GM12878 (cell line): Measurements from ENCODE around the gene PRM1. TPM values are rescaled to one million over a fixed set of nuclear protein-coding genes. Genes with fewer than 3 reads are reported as not detected.

ENCODE experiments used
- E2F8 ChIP-seq: fragments of 450-650 bp; IDR thresholded peaks from 2 replicates; pipeline ENCODE4 v1.6.1; 2018; ENCODE audit warnings: mild to moderate bottlenecking, low read depth, moderate library complexity; ENCODE audit not compliant: partially characterized antibody
- EGR1 ChIP-seq, 2 experiments: IDR thresholded peaks; 1 replicate in 1 of 2; 2 replicates in 1 of 2; pipeline ENCODE4 v1.6.1; 2011 to 2012; ENCODE audit warnings: low read depth in 2 of 2, low read length in 2 of 2, borderline replicate concordance in 1 of 2, mild to moderate bottlenecking in 1 of 2, moderate library complexity in 1 of 2
- EP300 ChIP-seq, 2 experiments: fragments of 150-350 bp in 1 of 2; IDR thresholded peaks; 2 replicates each; pipeline ENCODE4 v1.6.1; 2011 to 2012; ENCODE audit warnings: low read depth in 2 of 2, low read length in 2 of 2, borderline replicate concordance in 1 of 2, improper control_type of control experiment in 1 of 2, inconsistent platforms in 1 of 2; ENCODE audit not compliant: control insufficient read depth in 1 of 2
- FOXK2 ChIP-seq: fragments of 450-650 bp; IDR thresholded peaks from 2 replicates; pipeline ENCODE4 v1.6.1; 2017; ENCODE audit warnings: mild to moderate bottlenecking, moderate library complexity
- GATAD2B ChIP-seq: fragments of 450-650 bp; conservative IDR thresholded peaks from 2 replicates; pipeline ENCODE4 v1.6.1; 2017; ENCODE audit warnings: low read depth, mild to moderate bottlenecking, moderate library complexity
- IRF4 ChIP-seq: IDR thresholded peaks from 2 replicates; pipeline ENCODE4 v1.6.1; 2011; ENCODE audit warnings: low read depth, low read length
- MEF2A ChIP-seq: IDR thresholded peaks from 2 replicates; pipeline ENCODE4 v1.6.1; 2011; ENCODE audit warnings: low read depth, mild to moderate bottlenecking, low read length, moderate library complexity; ENCODE audit not compliant: insufficient read depth
- PKNOX1 ChIP-seq: fragments of 450-650 bp; IDR thresholded peaks from 2 replicates; pipeline ENCODE4 v1.6.1; 2016; ENCODE audit warnings: mild to moderate bottlenecking
- POLR2A ChIP-seq: IDR thresholded peaks from 2 replicates; pipeline ENCODE4 v1.6.1; 2011; ENCODE audit warnings: low read depth, mild to moderate bottlenecking, low read length
- RELA ChIP-seq: fragments of 450-650 bp; IDR thresholded peaks from 2 replicates; pipeline ENCODE4 v1.8.0; 2014; ENCODE audit warnings: borderline replicate concordance; ENCODE audit not compliant: partially characterized antibody
- RELB ChIP-seq: fragments of 450-650 bp; IDR thresholded peaks from 2 replicates; pipeline ENCODE4 v1.6.1; 2017; ENCODE audit warnings: low read depth, mild to moderate bottlenecking, moderate library complexity
- REST ChIP-seq: IDR thresholded peaks from 2 replicates; pipeline ENCODE4 v1.6.1; 2012; ENCODE audit warnings: mild to moderate bottlenecking, low read depth, low read length
- TAF1 ChIP-seq: IDR thresholded peaks from 2 replicates; pipeline ENCODE4 v1.6.1; 2011; ENCODE audit warnings: mild to moderate bottlenecking, low read depth, low read length, borderline replicate concordance
- TCF3 ChIP-seq: IDR thresholded peaks from 2 replicates; pipeline ENCODE4 v1.6.1; 2012; ENCODE audit warnings: low read depth, mild to moderate bottlenecking, low read length, borderline replicate concordance; ENCODE audit not compliant: insufficient read depth
- ZSCAN29 ChIP-seq: fragments of 450-650 bp; IDR thresholded peaks from 2 replicates; pipeline ENCODE4 v1.6.1; 2017; ENCODE audit warnings: mild to moderate bottlenecking, moderate library complexity
- ZZZ3 ChIP-seq: IDR thresholded peaks from 2 replicates; pipeline ENCODE4 v1.6.1; 2011; ENCODE audit warnings: low read depth; ENCODE audit not compliant: control insufficient read depth, insufficient read length
- polyA plus RNA-seq, 11 experiments: library from polyadenylated mRNA; depleted of rRNA in 4 of 11; unstranded in 6 of 11; stranded (reverse) in 5 of 11; fragments of >200 nt; fragmentation: Nextera tagmentation in 4 of 11; fragmentation: Illumina TruSeq in 1 of 11; extraction: Ambion mirVana in 4 of 11; extraction: Trizol in 1 of 11; gene quantifications; 1 replicate in 1 of 11; 2 replicates in 10 of 11; pipeline versions ENCODE4 v1.2.1 to v1.2.3, GENCODE V29; 2011 to 2016; ENCODE audit warnings: inconsistent platforms in 2 of 11, missing spikeins in 2 of 11, low read depth in 1 of 11
- total RNA-seq, 4 experiments: library from RNA; depleted of rRNA in 3 of 4; stranded (reverse); fragments of >200 nt in 3 of 4; fragmentation: Illumina TruSeq in 1 of 4; extraction: Trizol in 1 of 4; gene quantifications; 2 replicates each; pipeline versions ENCODE4 v1.2.1 to v1.2.3, GENCODE V29; 2013 to 2021

The PRM1 gene
- total and polyA plus RNA-seq, 10 of the 15 experiments (the other 5 are each of a cell fraction or from before 2014, with no cell fraction given) = 0.20 TPM; not detected in 9

GRCh38 chr16:11255737-11256660 is 25.1 kb downstream of the PRM1 start, which contains the start of gene SOCS1 (continued):
- no peak for TF ChIP-seq E2F8
- 0 out of 2 replicates have a peak, but pooled peaks have one; percentile 18 for TF ChIP-seq IRF4
- peak; percentile 99 for TF ChIP-seq GATAD2B
- peak; percentile 49 for TF ChIP-seq RELA
- TF ChIP-seq ZSCAN29 = peak; percentile 72
- TF ChIP-seq POLR2A = peak; percentile 92
- TF ChIP-seq FOXK2 = peak; percentile 75
- TF ChIP-seq ZZZ3 = no peak
- TF ChIP-seq RELB = peak; percentile 15; the same call in 1 of the 2 replicates
- TF ChIP-seq TCF3 = peak; percentile 87
- no peak; the same call in 1 of the 2 replicates for TF ChIP-seq MEF2A
- peak; percentile 50; the same call in 1 of the 2 replicates for TF ChIP-seq REST
- peak; percentile 12 to 62; a peak in 2 of 3 replicates for TF ChIP-seq EGR1 (IDR thresholded peaks at IDR 0.05; ENCODE audit: borderline replicate concordance in 1 of 2, low read depth in 2 of 2, low read length in 2 of 2)
- peak; percentile 96 for TF ChIP-seq TAF1
- no peak for TF ChIP-seq PKNOX1
- TF ChIP-seq EP300 (IDR thresholded peaks at IDR 0.05; ENCODE audit: borderline replicate concordance in 1 of 2, control insufficient read depth in 1 of 2, low read depth in 2 of 2, low read length in 2 of 2) = 0 out of 4 replicates have a peak, but pooled peaks of 1 of the 2 experiments have one; percentile 7
